Lung (tissue), 12 donors: ENCODE measurements around the gene MOB1B. TPM values are rescaled to one million over a fixed set of nuclear protein-coding genes. Genes with fewer than 3 reads are reported as not detected.
A peak's percentile ranks its signal among the peaks of the same experiment; 100 is the strongest.

Source experiments
- ATAC-seq: fragments of 200-7000 bp; cut with Tn5 transposase; one replicate; pipeline ENCODE4 v1.9.1; 2020; ENCODE audit warnings: moderate number of reproducible peaks; ENCODE audit not compliant: insufficient read depth, low FRiP score
- DNase-seq, 3 donors: peaks; one replicate each; pipeline ENCODE4 v3.0.0-alpha.2; 2013 to 2017
- H3K27ac ChIP-seq, 2 donors: one replicate each; pipeline ENCODE4 v1.5.1; 2013; ENCODE audit warnings: mild to moderate bottlenecking in 2 of 2, moderate library complexity in 2 of 2, control low read depth in 1 of 2, inconsistent platforms in 1 of 2, low read depth in 1 of 2, low read length in 1 of 2
- H3K27me3 ChIP-seq, 3 donors: one replicate each; pipeline ENCODE4 v1.5.1; 2013; ENCODE audit warnings: low read length in 2 of 3; ENCODE audit not compliant: control insufficient read depth in 3 of 3, insufficient read depth in 3 of 3
- H3K36me3 ChIP-seq, 4 donors: one replicate each; pipeline ENCODE4 v1.5.1; 2013; ENCODE audit warnings: low read length in 4 of 4, mild to moderate bottlenecking in 1 of 4, moderate library complexity in 1 of 4; ENCODE audit not compliant: control insufficient read depth in 4 of 4, insufficient read depth in 4 of 4
- H3K4me1 ChIP-seq, 5 donors: one replicate each; pipeline ENCODE4 v1.5.1; 2013; ENCODE audit warnings: low read length in 5 of 5, mild to moderate bottlenecking in 2 of 5, moderate library complexity in 1 of 5; ENCODE audit not compliant: control insufficient read depth in 5 of 5, insufficient read depth in 5 of 5
- H3K4me3 ChIP-seq: one replicate; pipeline ENCODE4 v1.5.1; 2013; ENCODE audit warnings: mild to moderate bottlenecking, control low read depth, moderate library complexity
- H3K9ac ChIP-seq, 2 donors: one replicate each; pipeline ENCODE4 v1.5.1; 2013; ENCODE audit warnings: low read length in 2 of 2, control low read depth in 1 of 2; ENCODE audit not compliant: insufficient read depth in 1 of 2
- H3K9me3 ChIP-seq, 4 donors: one replicate each; pipeline ENCODE4 v1.5.1; 2013; ENCODE audit warnings: low read length in 3 of 4, mild to moderate bottlenecking in 1 of 4, moderate library complexity in 1 of 4; ENCODE audit not compliant: control insufficient read depth in 4 of 4, insufficient read depth in 3 of 4
- WGBS, 2 donors: extraction: QIAGEN DNeasy Blood & Tissue Kit; methylation state at CpG; one replicate each; pipeline ENCODE4 v1.1.7; 2013; 5-methylcytosine and 5-hydroxymethylcytosine counted together
- polyA plus RNA-seq, 2 donors: library from polyadenylated mRNA; stranded (reverse); fragments of 200-250 nt; gene quantifications; one replicate each; pipeline ENCODE4 v1.2.1, GENCODE V29; 2013
- total RNA-seq, 2 donors: library from RNA; depleted of rRNA in 1 of 2; stranded (reverse); fragments of >200 nt in 1 of 2; gene quantifications; one replicate each; pipeline ENCODE4 v1.2.1, GENCODE V29; 2014 to 2021
- TF ChIP-seq, protein P1 (sequence below): IDR thresholded peaks from 2 replicates; pipeline ENCODE4 v1.5.1; 2012; ENCODE audit warnings: mild to moderate bottlenecking; ENCODE audit errors: control extremely low read depth, extremely low read depth
- donor health status: control.
- donor health status: control.
- donor health status: Bipolar disorder and iron deficiency.
- donor health status: healthy.
- donor health status: DM: yes; HTN: yes; CAD: no.

Gene MOB1B
- total and polyA plus RNA-seq, 4 donors: 6.1 to 51.0 (median 16.0) TPM

DNA sequence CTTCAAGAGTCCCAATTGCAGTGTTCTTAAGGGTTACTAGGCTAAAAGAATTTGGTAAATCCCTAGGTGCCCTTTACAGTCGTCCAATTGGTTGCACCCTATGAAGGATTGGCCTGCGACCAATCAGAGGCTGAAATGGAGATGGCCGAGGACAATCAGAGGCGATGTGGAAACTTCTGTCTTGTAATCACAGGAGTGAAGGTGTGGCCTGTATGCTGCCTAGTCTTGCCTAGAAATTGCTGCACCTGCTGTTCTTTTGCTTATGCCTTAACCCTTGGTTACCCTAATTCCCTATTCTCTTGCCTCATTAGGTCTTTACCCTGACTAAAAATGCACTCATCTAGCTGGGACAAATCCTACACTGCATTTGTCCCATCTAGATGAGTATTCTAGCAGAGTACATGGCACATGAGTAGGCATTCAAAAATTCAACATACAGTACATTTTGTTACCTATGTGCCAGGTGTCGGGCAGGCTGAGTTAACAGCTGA, 90.3 kb downstream of the MOB1B start:
- no peak for ATAC-seq
- H3K27ac ChIP-seq: peak overlapping the region; percentile 93 to 96
- no peaks in the 10 kb centered on the region for H3K36me3 ChIP-seq
- H3K9me3 ChIP-seq: no peaks in the 10 kb centered on the region
- WGBS, 2 donors: 78 to 81% methylated on average over 5 of the region's 5 CpGs
- DNase-seq: no peak
- no peaks in the 10 kb centered on the region for H3K27me3 ChIP-seq
- peaks cover 5 to 18% (median 5%) of the 10 kb centered on the region in 5 donors for H3K4me1 ChIP-seq
- H3K9ac ChIP-seq: peak overlapping the region in 1 of 2 donors; percentile 85
- H3K4me3 ChIP-seq: peak overlapping the region; percentile 63
- TF ChIP-seq, protein P1, sequence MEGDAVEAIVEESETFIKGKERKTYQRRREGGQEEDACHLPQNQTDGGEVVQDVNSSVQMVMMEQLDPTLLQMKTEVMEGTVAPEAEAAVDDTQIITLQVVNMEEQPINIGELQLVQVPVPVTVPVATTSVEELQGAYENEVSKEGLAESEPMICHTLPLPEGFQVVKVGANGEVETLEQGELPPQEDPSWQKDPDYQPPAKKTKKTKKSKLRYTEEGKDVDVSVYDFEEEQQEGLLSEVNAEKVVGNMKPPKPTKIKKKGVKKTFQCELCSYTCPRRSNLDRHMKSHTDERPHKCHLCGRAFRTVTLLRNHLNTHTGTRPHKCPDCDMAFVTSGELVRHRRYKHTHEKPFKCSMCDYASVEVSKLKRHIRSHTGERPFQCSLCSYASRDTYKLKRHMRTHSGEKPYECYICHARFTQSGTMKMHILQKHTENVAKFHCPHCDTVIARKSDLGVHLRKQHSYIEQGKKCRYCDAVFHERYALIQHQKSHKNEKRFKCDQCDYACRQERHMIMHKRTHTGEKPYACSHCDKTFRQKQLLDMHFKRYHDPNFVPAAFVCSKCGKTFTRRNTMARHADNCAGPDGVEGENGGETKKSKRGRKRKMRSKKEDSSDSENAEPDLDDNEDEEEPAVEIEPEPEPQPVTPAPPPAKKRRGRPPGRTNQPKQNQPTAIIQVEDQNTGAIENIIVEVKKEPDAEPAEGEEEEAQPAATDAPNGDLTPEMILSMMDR: no peak

DNA sequence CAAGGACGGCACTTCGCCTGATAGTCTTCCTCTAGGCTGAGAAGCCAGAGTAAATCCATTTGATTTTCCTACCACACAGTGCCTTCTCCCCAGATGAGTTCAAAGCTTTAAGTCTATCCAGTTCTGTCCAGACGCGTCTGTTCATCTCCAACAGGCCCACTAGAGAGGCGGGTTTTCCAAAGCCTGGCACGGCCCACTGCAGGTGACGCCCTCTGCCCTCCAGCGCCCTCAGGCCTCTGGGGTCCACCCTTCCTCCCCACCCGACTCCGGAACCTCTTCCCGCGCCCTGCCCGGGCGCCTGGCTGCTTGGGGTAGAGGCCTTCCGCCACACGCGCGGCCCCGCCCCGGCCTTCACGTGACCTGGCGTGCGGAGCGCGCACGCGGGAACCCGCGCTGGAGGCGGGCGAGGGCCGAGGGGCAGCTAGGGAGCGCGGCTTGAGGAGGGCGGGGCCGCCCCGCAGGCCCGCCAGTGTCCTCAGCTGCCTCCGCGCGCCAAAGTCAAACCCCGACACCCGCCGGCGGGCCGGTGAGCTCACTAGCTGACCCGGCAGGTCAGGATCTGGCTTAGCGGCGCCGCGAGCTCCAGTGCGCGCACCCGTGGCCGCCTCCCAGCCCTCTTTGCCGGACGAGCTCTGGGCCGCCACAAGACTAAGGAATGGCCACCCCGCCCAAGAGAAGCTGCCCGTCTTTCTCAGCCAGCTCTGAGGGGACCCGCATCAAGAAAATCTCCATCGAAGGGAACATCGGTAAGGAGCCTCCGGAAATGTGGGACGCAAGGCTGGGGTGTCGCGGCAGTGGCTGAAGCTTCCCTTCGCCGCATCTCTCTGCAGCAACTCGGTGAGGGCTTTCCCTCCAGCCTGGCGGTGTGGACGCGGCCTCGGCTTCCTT, 91.3 kb downstream of the MOB1B start, which contains the start of gene DCK:
TSS of gene DCK (plus strand) at position 469 of the 888 bp plus-strand sequence. CDS start at position 656, 187 bp downstream.
- H3K36me3 ChIP-seq: peaks cover 0 to 1% (median 0%) of the 10 kb centered on the region in 4 donors
- peak within 1 kb of the TSS; percentile 93 to 96 for H3K27ac ChIP-seq
- peaks cover 5 to 20% (median 6%) of the 10 kb centered on the region in 5 donors for H3K4me1 ChIP-seq
- peak within 1 kb of the TSS; percentile 87 to 89 for H3K9ac ChIP-seq
- TF ChIP-seq, protein P1: no peak
- peak; percentile 91 to 97 (median 93) for DNase-seq
- no peaks in the 10 kb centered on the region for H3K27me3 ChIP-seq
- peak; percentile 99 for ATAC-seq
- 0 to 1% methylated on average over 74 of the region's 74 CpGs for WGBS, 2 donors
- no peaks in the 10 kb centered on the region for H3K9me3 ChIP-seq
- peak within 1 kb of the TSS; percentile 63 for H3K4me3 ChIP-seq

DNA sequence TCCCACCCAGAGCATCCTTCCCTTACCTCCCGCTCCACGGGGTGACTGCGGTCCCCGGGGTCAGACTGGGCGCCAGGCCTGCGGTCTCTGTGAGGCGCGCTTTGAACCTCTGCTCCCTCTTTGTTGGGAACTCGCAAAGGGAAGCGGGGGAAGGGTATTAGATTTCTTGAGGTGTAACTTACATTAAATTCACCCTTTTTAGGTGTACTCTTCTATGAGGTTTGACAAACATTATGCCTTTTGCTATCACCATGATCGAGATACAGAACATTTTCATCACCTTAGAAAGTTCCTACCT, 91.8 kb downstream of the MOB1B start:
- DNase-seq (no peak), ATAC-seq (no peak)
- Histone ChIP-seq H3K9me3 (no peaks in the 10 kb centered on the region), H3K4me3 (peak overlapping the region; percentile 63), H3K27ac (peak overlapping the region; percentile 93 to 96), H3K4me1 (peaks cover 5 to 20% (median 6%) of the 10 kb centered on the region in 5 donors), H3K27me3 (no peaks in the 10 kb centered on the region), H3K36me3 (peaks cover 0 to 5% (median 0%) of the 10 kb centered on the region in 4 donors), H3K9ac (peak overlapping the region; percentile 87 to 89)
- TF ChIP-seq, protein P1: no peak
- WGBS, 2 donors: 1 to 2% methylated on average over 11 of the region's 11 CpGs
